ENCODE measurements around the gene MED23. TPM values are rescaled to one million over a fixed set of nuclear protein-coding genes. Genes with fewer than 3 reads are reported as not detected.

MED23 gene
- total RNA-seq, 4 donors from 2014 or later, result 28.8 to 50.3 (median 36.7) TPM

GRCh38 chr6:131654326-131654725 lies 26.3 kb upstream of the MED23 start:
- Histone ChIP-seq H3K4me3 (no peak overlapping the region), H3K36me3 (peaks cover 0 to 8% (median 0%) of the 10 kb centered on the region in 3 donors), H3K4me1 (peaks cover 0 to 20% (median 0%) of the 10 kb centered on the region in 4 donors), H3K27ac (no peak overlapping the region), H3K27me3 (no peaks in the 10 kb centered on the region), H3K9me3 (no peaks in the 10 kb centered on the region)
- TF ChIP-seq POLR2A (IDR thresholded peaks at IDR 0.05) (no peak), CTCF (IDR thresholded peaks at IDR 0.05) (no peak)
- no peak for DNase-seq

- no peak for TF ChIP-seq CTCF (IDR thresholded peaks at IDR 0.05)
- TF ChIP-seq POLR2A (IDR thresholded peaks at IDR 0.05), result no peak
- peaks cover 0 to 20% (median 0%) of the 10 kb centered on the region in 4 donors for H3K4me1 ChIP-seq
- H3K36me3 ChIP-seq, result peaks cover 0 to 8% (median 0%) of the 10 kb centered on the region in 3 donors
- DNase-seq, result peak in 1 of 3 donors; percentile 53
- peak overlapping the region in 2 of 4 donors; percentile 40 to 44 for H3K27ac ChIP-seq
- H3K9me3 ChIP-seq, result no peaks in the 10 kb centered on the region
- no peaks in the 10 kb centered on the region for H3K27me3 ChIP-seq
- no peak overlapping the region for H3K4me3 ChIP-seq
Observed at GRCh38 chr6:131652472-131652871, 24.4 kb upstream of the MED23 start.

- Histone ChIP-seq H3K27me3 (no peaks in the 10 kb centered on the region), H3K9me3 (no peaks in the 10 kb centered on the region), H3K36me3 (peaks cover 0 to 8% (median 0%) of the 10 kb centered on the region in 3 donors), H3K27ac (peak overlapping the region in 2 of 4 donors; percentile 40 to 44), H3K4me1 (peaks cover 0 to 20% (median 0%) of the 10 kb centered on the region in 4 donors), H3K4me3 (no peak overlapping the region)
- no peak for DNase-seq
- TF ChIP-seq CTCF (IDR thresholded peaks at IDR 0.05) (peak in 1 of 6 experiments; percentile 5), POLR2A (IDR thresholded peaks at IDR 0.05) (no peak)
Observed at GRCh38 chr6:131651782-131652181, 23.7 kb upstream of the MED23 start.

- no peak overlapping the region for H3K27ac ChIP-seq
- no peak for DNase-seq
Observed at GRCh38 chr6:131646249-131646670, 18.2 kb upstream of the MED23 start.

GRCh38 chr6:131645846-131646245 lies 17.8 kb upstream of the MED23 start:
- Histone ChIP-seq H3K27me3 (no peaks in the 10 kb centered on the region), H3K4me3 (no peak overlapping the region), H3K27ac (no peak overlapping the region), H3K36me3 (no peaks in the 10 kb centered on the region), H3K9me3 (no peaks in the 10 kb centered on the region), H3K4me1 (peaks cover 0 to 9% (median 0%) of the 10 kb centered on the region in 4 donors)
- TF ChIP-seq POLR2A (IDR thresholded peaks at IDR 0.05) (no peak), CTCF (IDR thresholded peaks at IDR 0.05) (no peak)
- no peak for DNase-seq

More at GRCh38 chr6:131646249-131646670, 18.2 kb upstream of the MED23 start:
- Histone ChIP-seq H3K4me3 (no peak overlapping the region), H3K4me1 (peaks cover 0 to 11% (median 0%) of the 10 kb centered on the region in 4 donors), H3K27me3 (no peaks in the 10 kb centered on the region), H3K36me3 (no peaks in the 10 kb centered on the region), H3K9me3 (no peaks in the 10 kb centered on the region)
- TF ChIP-seq CTCF (IDR thresholded peaks at IDR 0.05) (no peak), POLR2A (IDR thresholded peaks at IDR 0.05) (no peak)

GRCh38 chr6:131644921-131645320 lies 16.9 kb upstream of the MED23 start:
- no peaks in the 10 kb centered on the region for H3K9me3 ChIP-seq
- TF ChIP-seq POLR2A (IDR thresholded peaks at IDR 0.05), result no peak
- no peak for TF ChIP-seq CTCF (IDR thresholded peaks at IDR 0.05)
- H3K4me1 ChIP-seq, result peaks cover 0 to under 1% (median 0%) of the 10 kb centered on the region in 4 donors
- no peak overlapping the region for H3K27ac ChIP-seq
- DNase-seq, result no peak
- H3K4me3 ChIP-seq, result no peak overlapping the region
- H3K36me3 ChIP-seq, result no peaks in the 10 kb centered on the region
- no peaks in the 10 kb centered on the region for H3K27me3 ChIP-seq

Measured in Peyer's patch (tissue), 4 donors.